ENCODE data around the gene SRCAP. TPM values are rescaled to one million over a fixed set of nuclear protein-coding genes. Genes with fewer than 3 reads are reported as not detected.

SRCAP gene
- total RNA-seq, 1 donor from 2014 or later: 82.3 TPM

DNA sequence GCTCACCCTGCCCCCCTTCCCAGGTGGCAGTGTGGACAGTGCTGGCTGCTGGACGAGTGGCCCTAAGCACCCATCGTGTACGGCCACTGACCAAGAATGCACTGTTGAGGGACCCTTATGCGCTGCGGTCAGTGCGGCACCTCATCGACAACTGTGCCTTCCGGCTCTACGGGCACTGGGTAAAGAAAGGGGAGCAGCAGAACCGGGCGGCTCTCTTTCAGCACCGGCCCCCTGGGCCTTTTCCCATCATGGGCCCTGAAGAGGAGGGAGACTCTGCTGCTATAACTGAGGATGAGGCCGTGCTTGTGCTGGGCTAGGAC lies 57.8 kb downstream of the SRCAP start:
- DNase-seq (ENCODE audit: low spot score): no peak

GRCh38 chr16:30757316-30757715 lies 58.3 kb downstream of the SRCAP start:
- DNase-seq (ENCODE audit: low spot score): no peak

- DNase-seq (ENCODE audit: low spot score): no peak
Measured at GRCh38 chr16:30758988-30759491, 60.1 kb downstream of the SRCAP start.

DNA sequence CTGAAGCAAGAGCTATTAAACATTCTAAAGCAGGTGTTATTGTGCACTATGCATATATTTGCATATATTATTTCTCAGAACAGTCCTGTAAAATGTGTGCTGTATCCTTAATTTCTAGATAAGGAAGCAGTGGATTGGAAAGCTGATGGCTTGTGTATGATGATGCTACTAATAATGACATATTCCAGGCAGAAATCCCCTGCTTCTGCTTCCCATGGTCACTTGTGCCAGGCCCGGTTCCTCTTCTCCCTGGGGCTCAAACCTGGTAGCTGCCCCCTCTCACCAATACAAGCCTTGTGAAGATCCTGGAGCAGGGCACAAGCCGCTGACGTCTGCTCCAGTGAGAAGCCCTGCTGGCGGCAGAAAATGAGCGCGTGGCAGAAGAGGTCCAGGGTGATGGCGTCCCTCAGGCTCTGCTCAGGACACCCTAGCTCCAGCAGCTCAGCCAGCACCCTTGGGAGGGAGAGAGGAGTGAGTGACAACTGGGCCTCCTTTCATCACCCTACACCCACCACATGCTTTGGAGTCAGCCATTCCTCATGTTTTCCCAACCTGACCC lies 61.1 kb downstream of the SRCAP start:
- no peak for DNase-seq (ENCODE audit: low spot score)

DNA sequence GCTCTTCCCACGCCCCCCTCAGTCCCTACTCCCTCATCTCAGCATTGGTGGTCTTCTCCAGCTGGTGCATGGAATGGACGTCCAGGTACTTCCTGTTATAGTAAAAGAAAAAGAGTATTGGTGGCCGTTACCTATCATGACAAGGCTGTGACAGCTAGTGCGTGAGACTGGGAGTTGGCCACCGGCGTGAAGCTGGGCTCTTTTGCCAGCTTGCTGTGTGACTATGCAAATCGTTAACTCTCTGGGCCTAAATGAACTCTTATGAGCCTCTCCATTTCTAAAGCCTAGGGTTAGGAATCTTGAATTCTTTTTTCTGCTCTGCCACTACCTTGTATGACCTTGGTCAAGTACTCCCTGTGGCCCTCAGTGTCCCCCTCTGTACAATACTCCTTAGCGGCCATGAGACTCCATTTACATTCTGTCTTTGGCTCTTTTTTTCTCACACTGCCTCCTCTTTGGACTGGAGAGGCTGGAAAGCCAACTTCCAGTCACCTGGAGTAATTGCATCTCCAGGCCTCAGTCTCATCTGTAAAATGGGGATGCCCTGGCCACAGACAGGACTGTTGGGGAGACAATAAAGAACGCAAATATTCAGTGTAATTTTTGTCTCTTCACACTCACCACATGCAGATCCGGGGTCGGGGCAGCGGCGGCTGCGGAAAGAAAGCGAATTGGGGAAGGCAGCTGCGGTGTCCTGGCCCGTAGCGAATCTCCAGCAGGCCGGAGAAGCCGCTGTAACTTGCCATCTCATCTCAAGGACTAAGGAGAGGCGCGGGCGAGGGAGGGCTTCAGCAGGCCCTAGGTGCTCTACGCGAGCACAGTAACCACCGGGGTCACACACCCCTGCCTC lies 61.8 kb downstream of the SRCAP start:
- no peak for DNase-seq (ENCODE audit: low spot score)

GRCh38 chr16:30761427-30761927 lies 62.5 kb downstream of the SRCAP start:
- DNase-seq (ENCODE audit: low spot score): no peak

- peak; percentile 98 for DNase-seq (ENCODE audit: low spot score)
Measured at GRCh38 chr16:30761928-30762902, 63.2 kb downstream of the SRCAP start, which contains the start of the genes CFAP119 and RNF40. Gene CFAP119 (minus strand): TSS chr16:30762062. CDS start chr16:30761748, 314 bp downstream. Gene RNF40 (plus strand): TSS chr16:30762322. CDS start chr16:30762546, 224 bp downstream.

- no peak for DNase-seq (ENCODE audit: low spot score)
Measured at GRCh38 chr16:30762991-30763725, 64.2 kb downstream of the SRCAP start.

DNA sequence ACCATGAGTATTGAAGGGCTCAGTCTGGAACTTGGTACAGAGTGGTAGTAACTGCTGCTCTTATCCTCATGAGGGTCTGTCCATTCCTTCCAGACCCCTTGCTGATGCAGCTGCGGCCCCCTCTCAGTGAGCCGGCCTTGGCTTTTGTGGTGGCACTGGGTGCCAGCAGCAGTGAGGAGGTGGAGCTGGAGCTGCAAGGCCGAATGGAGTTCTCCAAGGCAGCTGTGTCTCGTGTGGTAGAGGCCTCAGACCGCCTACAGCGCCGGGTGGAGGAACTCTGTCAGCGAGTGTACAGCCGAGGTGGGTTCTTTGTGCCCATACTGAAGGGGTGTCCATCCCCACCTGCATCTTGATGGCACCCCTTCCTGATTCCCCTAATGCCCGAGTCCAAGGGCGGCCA lies 65.1 kb downstream of the SRCAP start:
- DNase-seq (ENCODE audit: low spot score): no peak

- no peak for DNase-seq (ENCODE audit: low spot score)
Measured at GRCh38 chr16:30764816-30765465, 66.0 kb downstream of the SRCAP start.

GRCh38 chr16:30766206-30766932 lies 67.4 kb downstream of the SRCAP start:
- no peak for DNase-seq (ENCODE audit: low spot score)

- DNase-seq (ENCODE audit: low spot score): no peak
Measured at GRCh38 chr16:30766933-30767284, 67.9 kb downstream of the SRCAP start.

- DNase-seq (ENCODE audit: low spot score): no peak
Measured at GRCh38 chr16:30767767-30768465, 68.9 kb downstream of the SRCAP start.

GRCh38 chr16:30768583-30769181 lies 69.7 kb downstream of the SRCAP start:
- DNase-seq (ENCODE audit: low spot score): no peak

- DNase-seq (ENCODE audit: low spot score): no peak
Measured at GRCh38 chr16:30769379-30770089, 70.6 kb downstream of the SRCAP start.

GRCh38 chr16:30771726-30772125 lies 72.8 kb downstream of the SRCAP start:
- no peak for DNase-seq (ENCODE audit: low spot score)

DNA sequence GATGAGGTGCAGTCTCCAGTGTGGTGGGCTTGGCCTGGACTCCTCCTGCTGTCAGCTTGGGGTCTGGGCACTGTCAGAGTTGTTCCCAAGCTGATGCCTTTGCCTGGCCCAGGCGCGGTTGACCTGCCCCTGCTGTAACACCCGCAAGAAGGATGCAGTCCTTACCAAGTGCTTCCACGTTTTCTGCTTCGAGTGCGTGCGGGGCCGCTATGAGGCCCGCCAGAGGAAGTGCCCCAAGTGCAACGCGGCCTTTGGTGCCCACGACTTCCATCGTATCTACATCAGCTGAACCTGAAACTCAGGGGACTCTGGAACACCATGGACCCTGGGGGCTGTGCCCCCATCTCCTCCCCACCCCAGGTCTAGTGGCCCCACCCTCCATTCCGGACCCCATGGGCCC lies 74.9 kb downstream of the SRCAP start:
- DNase-seq (ENCODE audit: low spot score): no peak

Measured in ureter (tissue), 1 donor.